GM12892 (cell line): ENCODE results near the gene RTF2.

Source experiments
- POLR2A ChIP-seq: IDR thresholded peaks from 2 replicates; pipeline ENCODE4 v1.6.1; 2011; ENCODE audit warnings: low read depth, low read length, control low read depth
- POLR2AphosphoS5 ChIP-seq: IDR thresholded peaks from 2 replicates; pipeline ENCODE4 v1.6.1; 2011; ENCODE audit warnings: low read depth, low read length, control low read depth
- TAF1 ChIP-seq: IDR thresholded peaks from 2 replicates; pipeline ENCODE4 v1.6.1; 2011; ENCODE audit warnings: low read depth, mild to moderate bottlenecking, control low read depth, low read length, borderline replicate concordance

GRCh38 chr20:56540415-56540814 is 72.0 kb downstream of the RTF2 start:
- TF ChIP-seq POLR2AphosphoS5: no peak
- TF ChIP-seq POLR2A: no peak
- TF ChIP-seq TAF1: no peak
